Hair follicle dermal papilla cell (primary cell): ENCODE data around the gene ZNF552. TPM values are rescaled to one million over a fixed set of nuclear protein-coding genes. Genes with fewer than 3 reads are reported as not detected.

Experiments
- total RNA-seq: library from RNA; depleted of rRNA; stranded (reverse); fragments of >200 nt; gene quantifications from 2 replicates; pipeline ENCODE4 v1.2.3, GENCODE V29; 2012

The ZNF552 gene
- 4.5 and 6.0 TPM in 2 replicates for total RNA-seq

DNA sequence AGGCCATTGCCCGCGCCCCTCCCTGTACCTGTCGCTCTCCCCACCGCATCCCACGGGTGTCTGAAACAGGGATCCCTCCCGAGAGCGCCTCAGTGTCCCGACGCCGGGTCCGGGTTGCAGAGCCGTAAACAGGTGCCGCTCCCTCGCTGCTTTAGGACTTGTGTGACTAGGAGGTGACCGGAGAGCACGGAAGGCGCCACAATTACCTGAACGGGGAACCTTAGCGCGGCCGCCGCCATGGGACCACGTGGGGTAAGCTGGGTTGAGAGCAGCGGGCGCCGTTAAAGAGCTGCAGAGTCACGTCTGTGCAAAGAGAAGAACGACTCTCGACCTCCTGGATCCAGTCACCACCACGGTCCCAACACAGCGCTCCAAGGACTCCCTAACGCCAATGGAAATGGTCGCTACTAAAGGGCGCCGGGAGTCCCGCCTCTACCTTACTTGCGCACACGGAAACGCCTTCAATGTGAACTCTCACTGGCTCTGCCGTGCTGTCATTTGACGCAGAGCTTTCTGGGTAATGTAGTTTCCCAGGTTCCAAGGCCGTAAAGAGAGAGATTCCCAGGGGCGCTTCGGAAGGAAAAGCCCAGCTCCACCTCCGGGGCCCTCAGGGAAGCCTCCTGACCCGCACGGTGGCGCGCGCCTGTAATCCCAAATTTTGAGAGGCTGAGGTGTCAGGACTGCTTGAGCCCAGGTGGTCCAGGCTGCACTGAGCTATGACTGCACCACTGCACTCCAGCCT is at the start of gene ZNF552:
Gene ZNF552 (minus strand): TSS at position 409 of the 742 bp plus-strand sequence. CDS start 170 bp downstream, at position 239.

DNA sequence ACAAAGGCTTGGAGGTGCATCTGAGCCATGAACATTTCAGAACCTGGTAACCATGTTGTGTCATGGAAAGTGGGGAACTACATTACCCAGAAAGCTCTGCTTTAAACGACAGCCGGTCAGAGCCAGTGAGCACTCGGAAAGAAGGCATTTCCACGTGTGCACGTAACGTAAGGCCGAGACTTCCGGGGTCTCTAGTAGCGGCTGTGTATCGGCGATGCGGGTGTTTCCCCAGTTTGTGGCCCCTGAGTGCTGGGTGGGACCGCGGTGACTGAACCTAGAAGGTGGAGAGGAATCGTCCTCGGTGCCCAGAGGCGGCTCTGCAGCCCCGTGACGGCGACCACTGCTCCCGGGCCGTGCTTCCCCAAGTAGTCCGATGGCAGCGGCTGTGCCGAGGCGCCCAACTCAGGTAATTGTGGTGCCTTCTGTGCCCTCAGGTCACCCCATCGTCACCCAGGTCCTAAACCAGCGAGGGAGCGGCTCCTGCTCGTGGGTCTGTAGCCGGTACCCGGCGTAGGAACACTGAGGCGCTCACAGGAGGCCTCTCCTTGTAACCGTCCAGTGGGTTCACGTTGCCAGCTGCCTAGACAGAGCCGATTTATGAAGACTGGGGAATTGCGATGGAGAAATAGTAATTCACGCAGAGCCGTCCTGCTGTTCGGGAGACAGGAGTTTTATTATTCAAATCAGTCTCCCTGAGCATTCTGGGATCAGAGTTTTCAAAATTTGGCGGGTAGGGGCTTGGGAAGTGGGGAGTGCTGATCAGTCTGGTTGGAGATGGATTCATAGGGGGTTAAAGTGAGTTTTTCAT is 35.2 kb upstream of the ZNF552 start, which contains the start of gene ZNF587:
Gene ZNF587 (plus strand): TSS at position 194 of the 808 bp plus-strand sequence. CDS start 180 bp downstream, at position 374.

DNA sequence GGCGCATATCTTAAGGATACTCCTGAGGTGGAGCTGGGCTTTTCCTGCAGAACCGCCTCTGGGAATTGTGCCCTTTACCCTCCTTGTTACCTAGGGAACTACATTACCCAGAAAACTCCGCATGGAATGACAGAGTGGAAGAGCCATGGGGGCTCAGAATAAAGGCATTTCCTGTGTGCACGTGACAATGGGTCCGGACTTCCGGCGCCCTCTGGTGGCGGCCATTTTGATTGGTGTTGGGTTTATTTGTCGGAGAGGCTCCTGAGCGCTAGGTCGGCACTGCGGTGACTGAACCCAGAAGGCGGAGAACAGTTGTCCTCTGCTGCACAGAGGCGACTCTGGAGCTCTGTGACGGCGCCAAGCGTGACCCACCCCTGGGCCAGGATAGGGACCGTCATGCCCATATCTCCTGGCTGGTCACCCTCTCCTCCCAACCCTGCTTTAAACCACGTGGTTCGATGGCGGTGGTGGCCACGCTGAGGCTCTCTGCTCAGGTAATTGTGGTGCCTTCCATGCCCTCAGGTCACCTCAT is 15.4 kb upstream of the ZNF552 start, which contains the start of gene ZNF587B:
Gene ZNF587B (plus strand): TSS at position 229 of the 532 bp plus-strand sequence. CDS start 230 bp downstream, at position 459.

DNA sequence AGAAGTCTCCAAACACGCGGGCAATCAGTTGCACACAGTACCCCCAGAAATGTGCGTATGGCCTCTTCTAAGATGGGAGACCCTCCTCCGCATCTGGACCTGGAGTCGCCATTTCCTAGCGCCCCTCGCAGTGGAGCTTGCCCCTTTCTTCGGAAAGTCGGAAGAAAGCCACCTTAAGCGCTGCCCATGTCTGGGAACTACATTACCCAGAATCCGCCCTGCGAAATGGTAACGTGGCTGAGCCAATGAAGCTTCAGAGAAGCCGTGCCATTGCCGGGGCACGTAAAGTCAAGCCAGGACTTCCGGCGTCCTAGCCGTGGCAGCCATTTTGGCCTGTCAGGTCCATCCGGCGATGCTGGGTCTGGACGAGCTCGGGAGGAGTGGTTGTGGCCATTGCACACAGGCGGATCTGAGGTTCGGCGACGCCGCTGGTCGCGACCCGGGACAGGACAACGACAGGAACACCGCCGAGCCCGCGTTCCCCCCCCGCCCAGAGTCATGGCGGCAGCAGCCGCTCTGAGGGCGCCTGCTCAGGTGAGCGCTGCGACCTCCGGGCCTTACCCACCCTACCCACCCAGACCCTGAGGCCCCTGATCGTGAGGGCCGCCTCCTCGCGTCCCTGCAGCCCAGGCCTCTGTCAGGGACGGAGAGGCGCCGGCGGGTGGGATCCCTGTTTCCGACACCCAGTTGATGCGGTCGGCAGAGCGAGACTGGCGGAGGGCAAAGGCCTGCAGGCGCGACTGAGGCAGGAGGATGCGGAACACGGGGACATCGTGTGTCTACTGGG is 45.2 kb downstream of the ZNF552 start, which contains the start of gene ZNF586:
Gene ZNF586 (plus strand): TSS at position 332 of the 787 bp plus-strand sequence. CDS start 167 bp downstream, at position 499.

Other genes starting within 250 kb of the ZNF552 start
- 11.2 and 11.3 TPM in 2 replicates for gene ZNF416, start 236.0 kb downstream of the ZNF552 start, total RNA-seq
- gene ZIK1, start 230.8 kb downstream of the ZNF552 start, total RNA-seq: 11.5 and 13.8 TPM in 2 replicates
- 3.8 and 5.0 TPM in 2 replicates for gene ZNF530, start 215.0 kb downstream of the ZNF552 start, total RNA-seq
- 33.9 and 40.4 TPM in 2 replicates for gene ZNF134, start 200.7 kb downstream of the ZNF552 start, total RNA-seq
- gene ZNF211, start 181.7 kb downstream of the ZNF552 start, total RNA-seq: 9.2 and 9.6 TPM in 2 replicates
- not detected in 2 replicates for gene ZSCAN4, start 146.0 kb downstream of the ZNF552 start, total RNA-seq
- 12.6 and 13.6 TPM in 2 replicates for gene ZNF551, start 132.9 kb downstream of the ZNF552 start, total RNA-seq
- 6.0 and 7.6 TPM in 2 replicates for gene ZNF154, start 105.7 kb downstream of the ZNF552 start, total RNA-seq
- gene ZNF671, start 87.3 kb downstream of the ZNF552 start, total RNA-seq: 9.6 and 10.1 TPM in 2 replicates
- gene ZNF776, start 68.1 kb downstream of the ZNF552 start, total RNA-seq: 16.0 and 19.5 TPM in 2 replicates
- 15.3 and 17.0 TPM in 2 replicates for gene ZNF586, start 45.2 kb downstream of the ZNF552 start, total RNA-seq
- 25.1 and 29.4 TPM in 2 replicates for gene ZNF587B, start 15.4 kb upstream of the ZNF552 start, total RNA-seq
- gene ZNF587, start 34.9 kb upstream of the ZNF552 start, total RNA-seq: 34.4 and 52.9 TPM in 2 replicates
- gene ZNF814, start 74.1 kb upstream of the ZNF552 start, total RNA-seq: 9.1 and 13.6 TPM in 2 replicates
- gene ZNF417, start 101.7 kb upstream of the ZNF552 start, total RNA-seq: 17.0 and 21.9 TPM in 2 replicates
- 3.9 and 6.3 TPM in 2 replicates for gene ZNF418, start 120.5 kb upstream of the ZNF552 start, total RNA-seq
- 5.3 and 7.5 TPM in 2 replicates for gene ZNF256, start 132.8 kb upstream of the ZNF552 start, total RNA-seq
- gene C19orf18, start 159.6 kb upstream of the ZNF552 start, total RNA-seq: not detected in 2 replicates
- gene ZNF606, start 187.9 kb upstream of the ZNF552 start, total RNA-seq: 19.5 and 25.9 TPM in 2 replicates
- gene ZSCAN1, start 219.1 kb upstream of the ZNF552 start, total RNA-seq: not detected in 2 replicates
- 7.3 and 8.0 TPM in 2 replicates for gene ZNF135, start 244.4 kb upstream of the ZNF552 start, total RNA-seq